ENCODE measurements around the gene CARD11.
"Not testable (repeated sequence)": the region's sequence is repeated elsewhere in the genome, so short reads cannot be mapped to it uniquely, and the experiment has no call there.

CARD11 gene

GRCh38 chr7:2966466-2967078 is 77.1 kb downstream of the CARD11 start:
- DNase-seq (ENCODE audit: low read depth in 3 of 3, low spot score in 1 of 3): no peak

- DNase-seq (ENCODE audit: low read depth in 3 of 3, low spot score in 1 of 3): no peak
Measured at GRCh38 chr7:2965745-2966270, 77.9 kb downstream of the CARD11 start.

GRCh38 chr7:2965301-2965700 is 78.4 kb downstream of the CARD11 start:
- no peak for DNase-seq (ENCODE audit: low read depth in 3 of 3, low spot score in 1 of 3)

- no peak for DNase-seq (ENCODE audit: low read depth in 3 of 3, low spot score in 1 of 3)
Measured at GRCh38 chr7:2964208-2964607, 79.5 kb downstream of the CARD11 start.

- DNase-seq (ENCODE audit: low read depth in 3 of 3, low spot score in 1 of 3): no peak
Measured at GRCh38 chr7:2962865-2963264, 80.8 kb downstream of the CARD11 start.

DNA sequence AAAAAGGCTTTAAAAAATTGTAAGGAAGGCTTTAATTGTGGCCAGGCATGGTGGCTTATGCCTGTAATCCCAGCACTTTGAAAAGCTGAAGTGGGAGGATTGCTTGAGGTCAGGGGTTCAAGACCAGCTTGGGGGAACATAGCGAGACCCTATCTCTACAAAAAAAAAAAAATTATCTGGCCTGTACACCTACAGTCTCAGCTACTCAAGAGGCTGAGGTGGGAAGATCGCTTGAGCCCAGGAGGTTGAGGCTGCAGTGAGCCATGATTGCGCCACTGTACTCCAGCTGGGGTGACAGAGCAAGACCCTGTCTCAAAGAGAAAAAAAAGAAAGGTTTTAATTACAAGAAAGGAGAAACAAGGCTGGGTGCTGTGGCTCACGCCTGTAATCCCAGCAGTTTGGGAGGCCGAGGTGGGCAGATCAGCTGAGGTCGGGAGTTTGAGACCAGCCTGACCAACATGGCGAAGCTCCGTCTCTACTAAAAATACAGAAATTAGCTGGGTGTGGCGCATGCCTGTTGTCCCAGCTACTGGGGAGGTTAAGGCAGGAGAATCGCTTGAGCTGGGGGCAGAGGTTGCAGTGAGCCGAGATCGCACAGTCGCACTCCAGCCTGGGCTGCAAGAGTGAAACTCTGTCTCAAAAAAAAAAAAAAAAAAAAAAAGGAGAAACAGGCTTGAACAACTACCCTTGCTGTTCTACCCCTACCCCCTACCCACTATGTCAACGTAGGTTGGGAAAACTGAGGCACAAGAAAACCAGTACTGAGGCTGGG is 83.7 kb downstream of the CARD11 start:
- DNase-seq (ENCODE audit: low read depth in 3 of 3, low spot score in 1 of 3): no peak

- DNase-seq (ENCODE audit: low read depth in 3 of 3, low spot score in 1 of 3): no peak
Measured at GRCh38 chr7:2959103-2959680, 84.5 kb downstream of the CARD11 start.

- DNase-seq (ENCODE audit: low read depth in 3 of 3, low spot score in 1 of 3): no peak
Measured at GRCh38 chr7:2958416-2959102, 85.1 kb downstream of the CARD11 start.

GRCh38 chr7:2957369-2957727 is 86.3 kb downstream of the CARD11 start:
- not testable (repeated sequence) for DNase-seq (ENCODE audit: low read depth in 3 of 3, low spot score in 1 of 3)

GRCh38 chr7:2956526-2957368 is 86.9 kb downstream of the CARD11 start:
- DNase-seq (ENCODE audit: low read depth in 3 of 3, low spot score in 1 of 3): no peak

DNA sequence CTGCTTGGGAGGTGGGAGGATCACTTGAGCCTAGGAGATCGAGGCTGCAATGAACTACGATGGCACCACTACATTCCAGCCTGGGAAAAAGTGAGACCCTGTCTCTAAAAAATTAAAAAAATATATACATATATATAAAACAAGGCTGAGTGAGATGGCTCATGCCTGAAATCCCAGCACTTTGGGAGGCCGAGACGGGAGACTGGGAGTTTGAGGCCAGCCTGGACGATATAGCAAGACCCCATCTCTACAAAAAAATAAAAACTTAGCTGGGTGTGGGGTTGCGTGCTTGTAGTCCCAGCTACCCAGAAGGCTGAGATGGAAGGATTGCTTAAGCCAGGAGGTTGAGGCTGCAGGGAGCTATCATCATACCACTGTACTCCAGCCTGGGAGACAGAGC is 87.6 kb downstream of the CARD11 start:
- no peak for DNase-seq (ENCODE audit: low read depth in 3 of 3, low spot score in 1 of 3)

- no peak for DNase-seq (ENCODE audit: low read depth in 3 of 3, low spot score in 1 of 3)
Measured at GRCh38 chr7:2955269-2955668, 88.4 kb downstream of the CARD11 start.

- DNase-seq (ENCODE audit: low read depth in 3 of 3, low spot score in 1 of 3): no peak
Measured at GRCh38 chr7:2954433-2954853, 89.2 kb downstream of the CARD11 start.

DNA sequence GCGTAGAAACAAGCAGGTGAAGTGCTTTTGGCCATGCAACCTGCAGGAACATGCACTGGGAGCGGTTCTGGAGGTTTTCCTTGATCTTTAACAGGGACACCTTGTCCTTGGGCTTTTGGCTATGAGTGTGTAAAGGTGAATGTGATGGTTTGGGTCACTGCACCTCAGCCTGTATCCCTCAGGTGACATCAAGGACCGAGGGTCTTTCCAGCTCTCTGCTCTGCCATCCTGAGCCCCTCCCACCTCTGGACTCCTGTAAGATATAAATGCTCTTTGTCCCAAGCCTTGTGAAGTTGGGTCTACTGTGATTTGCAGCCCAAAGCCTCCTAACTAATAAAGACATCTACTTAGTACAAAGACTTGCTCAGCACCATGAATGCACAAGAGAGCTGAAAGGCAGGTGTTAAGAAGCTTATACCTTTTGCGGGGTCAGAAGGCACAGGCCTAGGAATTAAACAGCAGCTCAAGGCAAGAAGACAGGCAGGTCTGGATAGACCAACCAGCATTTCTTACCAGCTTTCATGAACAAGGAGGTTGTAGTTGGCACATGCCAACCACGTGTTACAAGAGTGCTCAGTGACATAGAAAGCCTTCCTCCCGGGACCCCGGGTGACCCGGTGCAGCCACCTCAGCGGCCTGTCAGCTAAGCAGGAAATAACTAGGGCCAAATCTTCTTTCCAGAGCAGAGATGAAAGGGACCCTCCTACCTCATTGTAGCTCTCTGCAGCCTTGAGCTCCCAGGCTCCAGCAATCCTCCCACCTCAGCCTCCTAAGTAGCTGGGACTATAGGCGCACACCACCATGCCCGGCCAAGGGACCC is 89.9 kb downstream of the CARD11 start:
- DNase-seq (ENCODE audit: low read depth in 3 of 3, low spot score in 1 of 3): no peak

- DNase-seq (ENCODE audit: low read depth in 3 of 3, low spot score in 1 of 3): no peak
Measured at GRCh38 chr7:2953099-2953498, 90.6 kb downstream of the CARD11 start.

DNA sequence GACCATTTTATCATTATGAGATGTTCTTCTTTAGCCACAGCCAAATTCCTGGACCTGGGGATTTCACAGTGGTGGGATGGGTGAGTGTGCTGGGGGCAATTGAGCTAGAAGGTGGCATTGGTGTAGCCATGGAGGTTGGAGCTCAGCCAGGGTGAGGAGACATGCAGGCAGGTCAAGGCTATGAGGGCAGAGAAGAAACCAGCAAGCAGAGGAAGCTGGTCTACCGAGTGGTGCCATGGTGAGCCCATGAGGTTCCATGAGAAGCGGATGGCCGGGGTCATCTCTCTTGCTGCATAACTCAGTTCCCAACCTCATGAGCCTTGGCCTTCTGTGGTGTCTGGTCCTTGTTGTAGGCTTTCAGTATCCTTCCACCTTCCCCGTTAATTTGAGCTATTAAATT is 91.4 kb downstream of the CARD11 start:
- DNase-seq (ENCODE audit: low read depth in 3 of 3, low spot score in 1 of 3): no peak

DNA sequence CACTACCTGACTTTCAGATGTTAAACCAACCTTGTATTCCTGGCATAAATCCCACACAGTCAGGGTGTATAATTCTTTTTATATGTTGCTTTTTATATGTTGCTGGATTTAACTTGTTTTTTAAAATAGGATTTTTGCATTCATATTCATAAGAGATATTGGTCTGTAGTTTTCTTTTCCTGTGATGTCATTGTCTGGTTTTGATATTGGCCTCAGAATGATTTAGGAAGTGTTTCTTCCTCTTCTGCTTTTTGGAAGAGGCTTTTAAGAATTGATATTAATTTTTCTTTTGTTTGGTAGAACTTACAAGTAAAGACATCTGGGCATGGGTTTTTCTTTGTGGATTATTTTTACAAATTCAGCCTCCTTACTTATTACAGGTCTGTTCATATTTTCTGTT is 93.1 kb downstream of the CARD11 start:
- DNase-seq (ENCODE audit: low read depth in 3 of 3, low spot score in 1 of 3): no peak

DNA sequence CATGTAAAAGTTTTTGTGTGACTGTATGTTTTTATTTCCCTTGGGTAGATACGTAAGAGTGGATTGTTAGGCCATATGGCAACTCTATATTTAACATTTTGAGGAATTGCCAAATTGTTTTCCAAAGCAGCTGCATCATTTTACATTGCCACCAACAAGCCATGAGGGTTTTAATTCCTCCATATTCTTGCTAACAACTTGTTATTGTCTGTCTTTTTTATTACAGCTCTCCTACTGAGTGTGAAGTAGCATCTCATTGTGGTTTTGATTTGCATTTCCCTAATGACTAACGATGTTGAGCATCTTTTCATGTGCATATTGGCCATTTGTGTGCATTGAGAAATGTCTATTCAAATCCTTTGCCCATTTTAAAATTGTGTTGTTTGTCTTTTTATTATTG is 94.9 kb downstream of the CARD11 start:
- DNase-seq (ENCODE audit: low read depth in 3 of 3, low spot score in 1 of 3): no peak

DNA sequence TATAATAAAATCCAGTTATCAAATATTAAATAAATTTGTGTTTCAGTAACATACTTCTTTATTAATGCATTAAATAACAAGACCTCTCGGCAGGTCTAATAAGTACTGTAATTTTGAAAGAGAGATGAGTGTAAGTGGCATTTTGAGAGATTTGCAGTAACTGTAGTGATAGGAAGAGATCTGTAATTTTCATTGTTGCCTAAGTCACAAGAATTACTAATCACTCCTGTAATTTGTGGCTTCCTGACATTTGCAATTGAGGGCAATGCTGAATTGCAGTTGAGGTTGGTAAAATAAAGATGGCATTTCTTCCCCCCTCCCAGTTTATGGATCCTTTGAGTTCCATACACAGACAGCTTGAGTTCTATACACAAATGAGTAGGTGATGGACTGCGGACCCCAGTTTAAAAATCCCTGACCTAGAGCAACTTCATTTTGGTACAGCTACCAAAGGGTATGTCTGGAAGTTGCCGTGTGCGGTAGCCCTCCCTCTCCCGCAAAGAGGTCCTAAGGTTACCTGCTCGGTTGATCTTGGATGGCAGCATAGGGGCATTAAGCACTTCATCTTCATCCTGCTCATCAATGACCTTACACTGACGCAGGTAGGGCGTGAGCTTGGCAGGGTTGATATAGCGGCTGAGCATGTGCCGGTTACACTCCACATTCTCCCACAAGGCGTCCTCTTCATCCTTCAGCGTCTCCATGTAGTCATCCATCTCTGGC is 96.4 kb downstream of the CARD11 start:
- no peak for DNase-seq (ENCODE audit: low read depth in 3 of 3, low spot score in 1 of 3)
